Activated T-helper 2 cell treated with anti-CD3 and anti-CD28 coated beads, Interferon-gamma antibody, Interleukin-2, Interleukin-4, amounts not matched to agents 10 μg/mL and 5 μg/mL and 100 μg/mL, durations not matched to agents 14 hours and 24 hours and 36 hours (primary cell): ENCODE data around the gene SNX9. TPM values are rescaled to one million over a fixed set of nuclear protein-coding genes. Genes with fewer than 3 reads are reported as not detected.

Experiments
- DNase-seq: peaks from one replicate; pipeline ENCODE4 v3.0.0; 2021; ENCODE audit warnings: low spot score
- H3K27ac Mint-ChIP-seq: one replicate; pipeline ENCODE4 v1.8.0; 2021; ENCODE audit warnings: mixed read lengths
- H3K27me3 Mint-ChIP-seq: one replicate; pipeline ENCODE4 v1.8.0; 2021; ENCODE audit warnings: low read depth, mixed read lengths
- H3K36me3 Mint-ChIP-seq: one replicate; pipeline ENCODE4 v1.8.0; 2021; ENCODE audit warnings: low read depth, mixed read lengths
- H3K4me1 Mint-ChIP-seq: one replicate; pipeline ENCODE4 v1.8.0; 2021; ENCODE audit warnings: low read depth, mixed read lengths
- H3K4me3 Mint-ChIP-seq: one replicate; pipeline ENCODE4 v1.8.0; 2021; ENCODE audit warnings: low read depth, mild to moderate bottlenecking, moderate library complexity, mixed read lengths
- H3K9me3 Mint-ChIP-seq: one replicate; pipeline ENCODE4 v1.8.0; 2021; ENCODE audit warnings: mixed read lengths
- intact Hi-C: fragments of 100-400 bp; cut with micrococcal nuclease; formaldehyde crosslinking; loops from one replicate; pipeline ENCODE4 v1.15.1; 2023
- total RNA-seq: library from RNA; stranded (reverse); gene quantifications from 2 replicates; pipeline ENCODE4 v1.2.3, GENCODE V29; 2022

Gene SNX9
- total RNA-seq, 1 donor from 2014 or later, result 55.6 TPM

DNA sequence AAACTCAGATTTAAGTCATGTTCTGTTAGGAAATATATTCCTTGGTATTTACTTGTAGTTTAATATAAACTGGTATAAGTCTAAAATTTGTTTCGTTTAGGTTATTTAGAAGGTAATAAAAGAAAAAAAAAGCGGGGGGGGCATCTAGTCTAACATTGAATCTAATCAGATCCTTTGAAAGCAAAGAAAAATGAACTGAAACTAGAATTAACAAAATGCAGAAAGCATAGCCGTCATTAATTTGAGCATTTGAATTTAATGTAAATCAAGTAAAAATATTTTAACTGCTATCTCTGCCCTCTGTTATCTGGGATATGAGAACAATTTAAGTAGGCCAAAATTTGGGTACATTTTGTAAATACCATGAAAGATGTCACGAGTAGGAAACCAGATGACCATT is 54.1 kb downstream of the SNX9 start:
- intact Hi-C loops, result no loop called here
- Mint-ChIP-seq H3K9me3 (no peaks in the 10 kb centered on the region), H3K27me3 (peaks cover 5% of the 10 kb centered on the region), H3K4me1 (peaks cover 46% of the 10 kb centered on the region), H3K36me3 (peaks cover 88% of the 10 kb centered on the region), H3K27ac (no peak overlapping the region), H3K4me3 (no peak overlapping the region)
- DNase-seq, result no peak

- peaks cover 90% of the 10 kb centered on the region for H3K36me3 Mint-ChIP-seq
- H3K4me3 Mint-ChIP-seq, result peak overlapping the region; percentile 3
- no peaks in the 10 kb centered on the region for H3K9me3 Mint-ChIP-seq
- no peak overlapping the region for H3K27ac Mint-ChIP-seq
- intact Hi-C loops, result no loop called here
- H3K27me3 Mint-ChIP-seq, result peaks cover 5% of the 10 kb centered on the region
- no peak for DNase-seq
- peaks cover 51% of the 10 kb centered on the region for H3K4me1 Mint-ChIP-seq
Observed at GRCh38 chr6:157877573-157878438, 54.8 kb downstream of the SNX9 start.

GRCh38 chr6:157879034-157879872 is 56.2 kb downstream of the SNX9 start:
- intact Hi-C loops, result no loop called here
- H3K36me3 Mint-ChIP-seq, result peaks cover 94% of the 10 kb centered on the region
- H3K27me3 Mint-ChIP-seq, result peaks cover 5% of the 10 kb centered on the region
- H3K4me1 Mint-ChIP-seq, result peaks cover 56% of the 10 kb centered on the region
- no peak overlapping the region for H3K27ac Mint-ChIP-seq
- no peak for DNase-seq
- H3K9me3 Mint-ChIP-seq, result no peaks in the 10 kb centered on the region
- H3K4me3 Mint-ChIP-seq, result no peak overlapping the region

GRCh38 chr6:157879873-157880254 is 56.8 kb downstream of the SNX9 start:
- Mint-ChIP-seq H3K9me3 (no peaks in the 10 kb centered on the region), H3K4me3 (no peak overlapping the region), H3K27ac (no peak overlapping the region), H3K4me1 (peaks cover 59% of the 10 kb centered on the region), H3K36me3 (peaks cover 92% of the 10 kb centered on the region), H3K27me3 (peaks cover 5% of the 10 kb centered on the region)
- intact Hi-C loops, result loop anchor here (10.0 kb wide), 2 partner anchors 175 to 215 kb away; no protein-coding TSS in a partner anchor
- DNase-seq, result no peak

GRCh38 chr6:157880534-157880933 is 57.5 kb downstream of the SNX9 start:
- Mint-ChIP-seq H3K27ac (no peak overlapping the region), H3K9me3 (no peaks in the 10 kb centered on the region), H3K27me3 (peaks cover 5% of the 10 kb centered on the region), H3K4me1 (peaks cover 64% of the 10 kb centered on the region), H3K36me3 (peaks cover 91% of the 10 kb centered on the region), H3K4me3 (no peak overlapping the region)
- DNase-seq, result no peak
- intact Hi-C loops, result loop anchor here (10.0 kb wide), 2 partner anchors 174 to 216 kb away; no protein-coding TSS in a partner anchor

- peaks cover 70% of the 10 kb centered on the region for H3K4me1 Mint-ChIP-seq
- H3K9me3 Mint-ChIP-seq, result no peaks in the 10 kb centered on the region
- no peak overlapping the region for H3K4me3 Mint-ChIP-seq
- intact Hi-C loops, result loop anchor here (10.0 kb wide), 2 partner anchors 173 to 217 kb away; no protein-coding TSS in a partner anchor
- H3K27me3 Mint-ChIP-seq, result peaks cover 5% of the 10 kb centered on the region
- H3K27ac Mint-ChIP-seq, result no peak overlapping the region
- H3K36me3 Mint-ChIP-seq, result peaks cover 93% of the 10 kb centered on the region
- DNase-seq, result no peak
Observed at GRCh38 chr6:157881342-157881741, 58.3 kb downstream of the SNX9 start.

DNA sequence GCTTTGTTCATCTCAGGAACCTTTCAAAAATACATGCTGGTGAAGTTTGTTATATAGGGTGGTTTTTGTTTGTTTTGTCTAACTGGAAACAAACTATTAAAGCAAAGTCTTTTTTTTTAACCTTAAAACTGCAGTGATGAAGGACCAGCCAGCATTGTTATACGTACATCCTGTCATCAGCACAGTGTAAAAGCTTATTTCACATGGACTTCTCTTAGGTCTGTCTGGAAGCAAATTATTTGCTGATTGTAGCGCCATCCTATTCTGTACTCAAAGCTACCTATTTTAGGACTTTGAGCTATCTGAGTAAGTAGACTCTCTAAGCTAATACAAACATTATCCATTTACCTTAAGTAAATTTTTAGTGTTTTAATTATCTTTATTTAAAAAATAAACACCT is 61.7 kb downstream of the SNX9 start:
- peaks cover 58% of the 10 kb centered on the region for H3K4me1 Mint-ChIP-seq
- peaks cover 90% of the 10 kb centered on the region for H3K36me3 Mint-ChIP-seq
- H3K9me3 Mint-ChIP-seq, result no peaks in the 10 kb centered on the region
- no peak overlapping the region for H3K4me3 Mint-ChIP-seq
- intact Hi-C loops, result loop anchor here (1.0 to 10.0 kb wide), 7 partner anchors 24 to 220 kb away; no protein-coding TSS in a partner anchor
- DNase-seq, result no peak
- H3K27ac Mint-ChIP-seq, result no peak overlapping the region
- peaks cover 10% of the 10 kb centered on the region for H3K27me3 Mint-ChIP-seq

DNA sequence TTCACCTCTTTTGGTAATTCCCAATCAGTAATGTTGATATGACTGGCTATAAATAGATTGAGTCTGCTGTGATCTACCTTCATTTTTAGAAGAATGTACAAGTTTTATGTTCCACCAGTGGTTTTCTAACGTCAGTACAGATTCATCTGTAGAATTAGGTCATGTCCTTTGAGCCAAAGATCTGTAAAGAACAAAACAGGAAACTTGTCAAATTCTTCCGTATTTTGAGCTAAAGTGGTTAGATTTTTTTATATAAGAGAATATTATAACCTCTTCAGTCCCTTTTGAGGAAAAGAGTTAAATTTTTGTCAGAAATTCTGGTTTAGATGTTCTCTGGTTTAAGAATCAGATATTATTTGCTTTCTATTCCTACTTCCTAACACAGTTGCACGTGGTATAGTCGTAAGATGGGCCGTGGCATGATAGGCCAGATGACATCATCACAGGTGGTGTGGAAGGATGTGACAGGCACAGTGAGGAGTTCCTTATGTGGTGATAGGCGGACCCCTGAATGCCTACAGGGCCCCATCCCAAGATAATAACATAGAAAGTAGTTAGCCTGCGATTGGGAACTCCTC is 62.3 kb downstream of the SNX9 start:
- peak overlapping the region; percentile 86 for H3K27ac Mint-ChIP-seq
- intact Hi-C loops, result loop anchor here (1.0 to 10.0 kb wide), 7 partner anchors 25 to 220 kb away; no protein-coding TSS in a partner anchor
- H3K9me3 Mint-ChIP-seq, result no peaks in the 10 kb centered on the region
- DNase-seq, result peak; percentile 37
- peaks cover 90% of the 10 kb centered on the region for H3K36me3 Mint-ChIP-seq
- peaks cover 11% of the 10 kb centered on the region for H3K27me3 Mint-ChIP-seq
- H3K4me1 Mint-ChIP-seq, result peaks cover 55% of the 10 kb centered on the region
- no peak overlapping the region for H3K4me3 Mint-ChIP-seq

GRCh38 chr6:157885876-157886275 is 62.8 kb downstream of the SNX9 start:
- no peak for DNase-seq
- H3K9me3 Mint-ChIP-seq, result no peaks in the 10 kb centered on the region
- peak overlapping the region; percentile 86 for H3K27ac Mint-ChIP-seq
- H3K36me3 Mint-ChIP-seq, result peaks cover 90% of the 10 kb centered on the region
- no peak overlapping the region for H3K4me3 Mint-ChIP-seq
- intact Hi-C loops, result loop anchor here (1.0 to 10.0 kb wide), 7 partner anchors 26 to 221 kb away; no protein-coding TSS in a partner anchor
- peaks cover 52% of the 10 kb centered on the region for H3K4me1 Mint-ChIP-seq
- peaks cover 10% of the 10 kb centered on the region for H3K27me3 Mint-ChIP-seq

DNA sequence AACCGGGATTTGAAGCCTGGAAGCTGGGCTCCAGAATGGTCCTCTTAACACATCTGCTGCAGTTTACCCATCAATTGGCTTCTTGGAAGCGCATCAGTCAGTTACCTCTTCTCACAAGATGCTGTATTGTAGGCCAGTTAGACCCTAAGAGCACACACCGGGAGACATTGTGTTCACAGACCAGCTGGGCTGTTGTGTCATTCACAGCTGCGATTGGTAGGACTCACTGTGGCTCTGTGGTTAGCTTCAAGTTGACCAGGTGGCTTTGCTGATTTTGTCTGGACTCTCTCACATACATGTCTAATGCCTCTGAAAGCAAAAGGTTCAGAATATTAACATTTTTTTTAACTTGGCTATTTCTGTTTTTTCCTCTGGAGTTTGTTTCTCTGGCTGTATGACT is 64.8 kb downstream of the SNX9 start:
- no peak for DNase-seq
- peaks cover 57% of the 10 kb centered on the region for H3K4me1 Mint-ChIP-seq
- H3K9me3 Mint-ChIP-seq, result no peaks in the 10 kb centered on the region
- peaks cover 73% of the 10 kb centered on the region for H3K36me3 Mint-ChIP-seq
- no peak overlapping the region for H3K27ac Mint-ChIP-seq
- peaks cover 10% of the 10 kb centered on the region for H3K27me3 Mint-ChIP-seq
- intact Hi-C loops, result loop anchor here (5.0 to 10.0 kb wide), 4 partner anchors 54 to 223 kb away; no protein-coding TSS in a partner anchor
- no peak overlapping the region for H3K4me3 Mint-ChIP-seq

DNA sequence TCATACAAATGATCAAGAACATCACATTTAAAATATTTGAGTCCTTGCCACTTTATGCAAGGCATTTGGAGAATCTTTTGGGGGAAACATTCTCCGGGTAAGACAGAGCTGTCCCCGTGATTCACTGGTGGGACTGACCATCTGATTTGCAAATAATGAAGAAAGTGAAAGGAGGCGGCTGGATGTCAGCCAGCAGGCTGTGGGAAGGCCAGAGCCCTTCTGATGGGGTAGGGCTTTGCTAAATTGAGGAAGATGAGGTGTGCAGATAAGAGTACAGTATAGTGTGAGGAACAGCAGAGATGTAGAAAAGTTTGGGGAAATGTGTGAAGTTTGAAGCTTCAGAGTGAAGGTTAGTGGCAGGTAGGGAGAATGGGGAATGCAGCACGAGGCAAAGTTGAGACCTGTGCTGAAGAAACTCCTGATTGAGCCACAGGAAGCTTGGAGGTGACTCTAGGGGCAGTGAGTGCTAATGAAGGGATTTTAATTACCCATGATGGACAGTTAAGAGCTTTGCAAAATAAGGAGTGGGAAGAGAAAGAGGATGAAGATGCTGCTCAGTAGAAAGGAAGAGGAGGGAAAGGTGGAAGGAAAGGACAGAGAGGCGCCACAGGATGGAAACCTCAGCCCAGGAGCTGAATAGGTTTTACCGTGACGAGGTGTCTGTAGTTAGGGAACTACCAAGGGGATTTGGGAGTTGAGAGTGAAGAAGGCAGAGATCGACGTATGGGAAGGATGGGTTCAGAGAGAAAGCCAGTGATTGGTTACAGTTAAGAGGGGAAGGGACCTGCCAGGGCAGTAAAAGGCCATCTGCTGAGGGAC is 68.7 kb downstream of the SNX9 start:
- Mint-ChIP-seq H3K9me3 (no peaks in the 10 kb centered on the region), H3K4me3 (peak overlapping the region; percentile 42), H3K27ac (peak overlapping the region; percentile 62), H3K4me1 (peaks cover 44% of the 10 kb centered on the region), H3K36me3 (peaks cover 66% of the 10 kb centered on the region), H3K27me3 (peaks cover 13% of the 10 kb centered on the region)
- intact Hi-C loops, result no loop called here
- DNase-seq, result no peak
